WI38 (cell line): Measurements from ENCODE around the gene ABCB6.
A peak's percentile ranks its signal among the peaks of the same experiment; 100 is the strongest.

ENCODE experiments used
- H3K4me3 ChIP-seq: 2 replicates; pipeline ENCODE4 v1.5.1; 2011; ENCODE audit warnings: low read depth, mild to moderate bottlenecking, control low read depth, low read length
- TF ChIP-seq, protein P1 (sequence below): IDR thresholded peaks from 2 replicates; pipeline ENCODE4 v1.5.1; 2012; ENCODE audit warnings: low read depth, mild to moderate bottlenecking, control low read depth, low read length

The ABCB6 gene

DNA sequence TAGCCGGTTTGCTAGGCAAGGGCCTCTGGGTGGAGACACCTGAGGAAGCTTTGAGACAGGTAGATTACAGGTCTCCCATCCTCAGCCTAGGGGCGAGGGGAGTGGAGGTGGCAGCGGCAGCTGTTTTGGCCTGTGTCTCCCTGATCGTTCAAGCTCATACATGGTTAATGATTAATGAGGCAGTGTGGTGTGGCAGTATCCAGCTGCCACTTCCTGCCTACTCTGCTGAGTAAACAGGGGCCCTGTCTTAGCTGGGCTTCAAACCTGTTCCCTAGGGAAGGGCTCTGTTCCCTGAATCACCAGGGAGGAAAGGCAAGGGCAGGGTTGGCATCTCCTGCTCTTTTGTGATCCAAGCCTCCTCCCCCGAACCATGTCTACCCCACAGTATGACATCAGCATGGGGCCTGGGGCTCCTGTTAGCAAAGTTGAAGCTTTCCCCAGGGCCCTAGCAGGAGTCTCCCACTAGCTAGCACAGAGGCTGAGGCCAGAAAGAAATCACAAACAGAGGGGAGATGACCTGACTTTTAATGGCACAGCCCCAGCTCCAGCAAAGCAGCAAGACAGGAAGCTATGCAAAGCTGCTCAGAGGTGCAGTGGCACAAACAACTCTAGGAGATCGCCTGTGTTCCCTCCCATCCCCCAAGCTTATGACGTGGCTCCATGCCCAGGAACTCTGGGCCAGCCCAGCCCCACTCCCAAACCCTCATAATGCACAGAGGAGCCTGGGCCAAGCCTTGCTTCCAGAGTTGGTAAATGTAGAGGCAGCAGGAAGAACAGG is 30.6 kb upstream of the ABCB6 start:
- TF ChIP-seq, protein P1, sequence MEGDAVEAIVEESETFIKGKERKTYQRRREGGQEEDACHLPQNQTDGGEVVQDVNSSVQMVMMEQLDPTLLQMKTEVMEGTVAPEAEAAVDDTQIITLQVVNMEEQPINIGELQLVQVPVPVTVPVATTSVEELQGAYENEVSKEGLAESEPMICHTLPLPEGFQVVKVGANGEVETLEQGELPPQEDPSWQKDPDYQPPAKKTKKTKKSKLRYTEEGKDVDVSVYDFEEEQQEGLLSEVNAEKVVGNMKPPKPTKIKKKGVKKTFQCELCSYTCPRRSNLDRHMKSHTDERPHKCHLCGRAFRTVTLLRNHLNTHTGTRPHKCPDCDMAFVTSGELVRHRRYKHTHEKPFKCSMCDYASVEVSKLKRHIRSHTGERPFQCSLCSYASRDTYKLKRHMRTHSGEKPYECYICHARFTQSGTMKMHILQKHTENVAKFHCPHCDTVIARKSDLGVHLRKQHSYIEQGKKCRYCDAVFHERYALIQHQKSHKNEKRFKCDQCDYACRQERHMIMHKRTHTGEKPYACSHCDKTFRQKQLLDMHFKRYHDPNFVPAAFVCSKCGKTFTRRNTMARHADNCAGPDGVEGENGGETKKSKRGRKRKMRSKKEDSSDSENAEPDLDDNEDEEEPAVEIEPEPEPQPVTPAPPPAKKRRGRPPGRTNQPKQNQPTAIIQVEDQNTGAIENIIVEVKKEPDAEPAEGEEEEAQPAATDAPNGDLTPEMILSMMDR = no peak
- H3K4me3 ChIP-seq = no peak overlapping the region

- TF ChIP-seq, protein P1 = no peak
- no peak overlapping the region for H3K4me3 ChIP-seq
These were observed 30.1 kb upstream of the ABCB6 start for GRCh38 chr2:219248845-219249202.

GRCh38 chr2:219247678-219248642 is 29.2 kb upstream of the ABCB6 start:
- no peak overlapping the region for H3K4me3 ChIP-seq
- TF ChIP-seq, protein P1 = no peak

DNA sequence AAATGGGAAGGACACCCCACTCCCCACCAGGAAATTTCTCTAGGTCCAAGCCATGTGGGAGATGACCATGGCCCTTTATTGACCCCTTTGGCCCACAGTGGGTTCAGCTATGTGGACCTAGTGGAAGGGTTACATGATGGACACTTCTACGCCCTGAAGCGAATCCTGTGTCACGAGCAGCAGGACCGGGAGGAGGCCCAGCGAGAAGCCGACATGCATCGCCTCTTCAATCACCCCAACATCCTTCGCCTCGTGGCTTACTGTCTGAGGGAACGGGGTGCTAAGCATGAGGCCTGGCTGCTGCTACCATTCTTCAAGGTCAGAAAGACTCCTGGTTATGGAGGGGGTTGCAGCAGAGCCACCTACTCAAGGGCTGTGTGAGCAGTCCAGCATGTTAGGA is 27.8 kb upstream of the ABCB6 start:
- TF ChIP-seq, protein P1 = no peak
- no peak overlapping the region for H3K4me3 ChIP-seq

- TF ChIP-seq, protein P1 = no peak
These were observed 27.1 kb upstream of the ABCB6 start for GRCh38 chr2:219245899-219246230.

DNA sequence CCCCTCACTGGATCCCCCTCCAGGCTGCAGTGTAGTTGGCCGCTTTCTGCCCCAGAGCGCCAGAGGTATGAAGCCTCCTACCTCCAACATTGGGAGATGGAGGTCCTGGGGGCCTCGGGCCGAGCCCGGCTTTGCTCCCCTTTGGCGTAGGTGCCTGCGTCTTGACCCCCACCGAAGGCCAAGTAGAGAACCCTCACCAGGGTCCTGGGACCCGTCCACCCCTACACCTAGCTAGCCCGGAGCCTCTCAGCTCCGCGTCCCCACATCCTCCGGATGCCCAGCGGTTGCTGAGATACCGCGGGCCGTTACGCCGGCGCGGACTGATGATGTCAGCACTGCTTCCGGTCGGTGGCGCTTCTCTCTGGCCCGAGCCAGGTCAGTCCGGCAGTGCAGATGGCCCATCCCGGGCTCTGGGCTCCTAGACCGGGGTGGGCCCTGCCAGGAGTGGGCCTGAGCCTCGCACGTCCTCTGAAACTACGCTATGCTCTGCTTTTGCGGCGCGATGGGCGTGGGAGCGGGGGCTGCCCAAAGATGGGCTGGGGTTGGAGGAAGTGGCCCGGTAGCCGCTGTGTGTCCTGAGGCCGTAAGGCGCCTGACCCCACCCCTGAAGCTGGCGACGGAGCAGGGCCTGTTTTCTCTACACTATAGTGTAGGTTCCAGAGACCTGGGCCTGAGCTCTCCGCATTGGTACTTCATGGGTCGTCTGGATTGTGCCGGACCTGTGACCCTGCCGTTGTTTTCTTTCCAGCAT is 26.6 kb upstream of the ABCB6 start, which contains the start of the genes GLB1L and STK16:
GLB1L (minus strand) TSS at position 297 of the 751 bp plus-strand sequence. CDS start 1,871 bp downstream, outside the sequence.
STK16 (plus strand) TSS at position 332 of the 751 bp plus-strand sequence. CDS start 521 bp downstream, outside the sequence.
- TF ChIP-seq, protein P1 = no peak
- H3K4me3 ChIP-seq = peak within 1 kb of the TSS; percentile 68

More at GRCh38 chr2:219245899-219246230, 27.1 kb upstream of the ABCB6 start:
- H3K4me3 ChIP-seq = peak overlapping the region; percentile 68
